ENCODE data around the gene TRAPPC10.

DNA sequence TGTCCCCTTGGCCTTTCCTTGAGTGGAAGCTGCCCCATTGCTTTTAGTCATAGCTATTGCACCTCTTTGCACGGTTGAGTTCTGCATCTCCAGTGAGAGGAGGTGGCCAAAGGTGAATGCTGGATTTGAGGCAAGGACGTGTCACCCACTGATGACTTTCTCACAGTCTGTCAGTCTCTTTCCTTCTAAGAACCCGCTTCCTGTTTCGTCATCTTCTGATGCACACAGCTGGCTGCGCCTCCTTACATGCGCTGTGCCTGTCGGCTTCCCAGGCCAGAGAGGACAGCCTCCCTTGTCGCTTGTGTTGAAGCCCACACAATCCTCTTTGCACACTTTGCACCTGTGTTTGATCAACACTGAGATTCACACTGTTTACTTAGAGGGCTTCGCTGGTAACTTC is 53.3 kb downstream of the TRAPPC10 start:
- TF ChIP-seq, protein P1, sequence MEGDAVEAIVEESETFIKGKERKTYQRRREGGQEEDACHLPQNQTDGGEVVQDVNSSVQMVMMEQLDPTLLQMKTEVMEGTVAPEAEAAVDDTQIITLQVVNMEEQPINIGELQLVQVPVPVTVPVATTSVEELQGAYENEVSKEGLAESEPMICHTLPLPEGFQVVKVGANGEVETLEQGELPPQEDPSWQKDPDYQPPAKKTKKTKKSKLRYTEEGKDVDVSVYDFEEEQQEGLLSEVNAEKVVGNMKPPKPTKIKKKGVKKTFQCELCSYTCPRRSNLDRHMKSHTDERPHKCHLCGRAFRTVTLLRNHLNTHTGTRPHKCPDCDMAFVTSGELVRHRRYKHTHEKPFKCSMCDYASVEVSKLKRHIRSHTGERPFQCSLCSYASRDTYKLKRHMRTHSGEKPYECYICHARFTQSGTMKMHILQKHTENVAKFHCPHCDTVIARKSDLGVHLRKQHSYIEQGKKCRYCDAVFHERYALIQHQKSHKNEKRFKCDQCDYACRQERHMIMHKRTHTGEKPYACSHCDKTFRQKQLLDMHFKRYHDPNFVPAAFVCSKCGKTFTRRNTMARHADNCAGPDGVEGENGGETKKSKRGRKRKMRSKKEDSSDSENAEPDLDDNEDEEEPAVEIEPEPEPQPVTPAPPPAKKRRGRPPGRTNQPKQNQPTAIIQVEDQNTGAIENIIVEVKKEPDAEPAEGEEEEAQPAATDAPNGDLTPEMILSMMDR (IDR thresholded peaks at IDR 0.05), result no peak
- TF ChIP-seq POLR2A (IDR thresholded peaks at IDR 0.05), result no peak
- no peak for TF ChIP-seq POLR2AphosphoS5 (IDR thresholded peaks at IDR 0.05)
